Right renal cortex interstitium (tissue), 3 donors: ENCODE data around the gene SETD1A. TPM values are rescaled to one million over a fixed set of nuclear protein-coding genes. Genes with fewer than 3 reads are reported as not detected.
A peak's percentile ranks its signal among the peaks of the same experiment; 100 is the strongest.
"Not testable (repeated sequence)": the region's sequence is repeated elsewhere in the genome, so short reads cannot be mapped to it uniquely, and the experiment has no call there.

Source experiments
- DNase-seq, 3 donors: peaks; one replicate each; pipeline ENCODE4 v3.0.0-alpha.2; 2013; ENCODE audit warnings: low read depth in 3 of 3, low spot score in 2 of 3
- polyA plus RNA-seq, 3 donors: library from polyadenylated mRNA; unstranded; fragments of 120-200 nt; gene quantifications; one replicate each; pipeline ENCODE4 v1.2.1, GENCODE V29; 2013; ENCODE audit not compliant: insufficient read length in 3 of 3

The SETD1A gene
- polyA plus RNA-seq, 3 donors, result 13.0 to 14.4 (median 13.2) TPM

DNA sequence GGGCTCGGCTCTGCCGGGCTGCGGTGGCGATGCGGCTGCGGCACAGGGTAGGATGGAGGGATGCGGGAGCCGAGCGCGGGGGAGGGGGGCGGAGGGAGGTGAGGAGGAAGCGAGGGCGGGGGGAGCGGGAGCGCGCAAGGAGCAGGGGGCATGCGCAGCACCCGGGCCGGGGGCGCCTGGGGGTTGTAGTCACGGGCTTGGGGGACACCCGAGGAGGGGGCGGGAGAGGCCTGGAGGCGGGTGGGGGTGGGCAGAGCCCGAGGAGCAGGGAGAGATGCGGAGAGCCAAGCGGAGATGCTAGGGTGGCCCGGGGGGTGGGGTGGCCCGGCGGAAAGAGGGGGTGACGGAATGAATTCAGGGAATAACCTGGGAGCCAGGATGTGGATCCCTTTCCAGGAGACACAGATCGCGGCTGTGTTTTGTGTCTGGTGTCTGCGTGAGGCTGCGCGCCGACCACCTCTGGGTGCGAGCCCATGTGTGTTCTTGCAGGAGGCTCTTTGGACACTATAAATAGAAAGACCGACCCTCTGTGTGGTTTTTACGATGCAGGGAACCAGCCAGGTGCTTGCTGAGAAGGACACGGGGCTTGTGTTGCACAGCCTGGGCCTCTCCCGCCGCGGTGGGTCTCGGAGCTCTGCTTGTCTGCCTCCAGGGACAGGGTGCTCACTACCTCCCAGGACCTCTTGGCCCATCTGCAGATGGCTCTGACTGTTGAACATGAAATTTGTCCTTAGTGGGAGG lies 53.2 kb downstream of the SETD1A start, which contains the start of gene STX1B:
Gene STX1B (minus strand): TSS at position 54 of the 741 bp plus-strand sequence. CDS start 242 bp downstream, outside the sequence.
- peak in 1 of 3 donors; percentile 35 for DNase-seq

DNA sequence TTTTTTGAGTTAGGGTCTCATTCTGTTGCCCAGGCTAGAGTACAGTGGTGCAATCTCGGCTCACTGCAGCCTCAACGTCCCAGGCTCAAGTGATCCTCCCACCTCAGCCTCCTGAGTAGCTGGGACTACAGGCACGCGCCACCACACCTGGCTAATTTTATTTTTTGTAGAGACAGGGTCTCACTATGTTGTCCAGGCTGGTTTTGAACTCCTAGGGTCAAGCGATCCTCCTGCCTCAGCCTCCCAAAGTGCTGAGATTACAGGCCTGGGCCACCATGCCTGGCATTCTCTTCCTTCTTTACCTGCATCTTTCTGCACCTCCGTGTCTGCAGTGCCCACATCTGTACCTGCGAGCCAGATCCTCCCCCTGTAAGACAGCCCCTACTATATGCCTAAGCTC lies 54.3 kb downstream of the SETD1A start:
- not testable (repeated sequence) for DNase-seq

DNA sequence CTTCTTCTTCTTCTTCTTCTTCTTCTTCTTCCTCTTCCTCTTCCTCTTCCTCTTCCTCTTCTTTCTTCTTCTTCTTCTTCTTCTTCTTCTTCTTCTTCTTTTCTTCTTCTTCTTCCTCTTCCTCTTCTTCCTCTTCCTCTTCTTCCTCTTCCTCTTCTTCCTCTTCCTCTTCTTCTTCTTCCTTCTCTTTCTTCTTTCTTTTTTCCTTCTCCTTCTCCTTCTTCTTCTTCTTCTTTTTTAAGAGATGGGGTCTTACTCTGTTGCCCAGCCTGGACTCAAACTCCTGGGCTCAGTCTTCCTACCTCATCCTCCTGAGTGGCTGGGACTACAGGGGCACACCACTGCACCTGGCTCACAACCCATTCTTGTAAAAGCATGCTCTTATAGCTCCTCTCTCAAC lies 55.7 kb downstream of the SETD1A start:
- DNase-seq, result not testable (repeated sequence)

DNA sequence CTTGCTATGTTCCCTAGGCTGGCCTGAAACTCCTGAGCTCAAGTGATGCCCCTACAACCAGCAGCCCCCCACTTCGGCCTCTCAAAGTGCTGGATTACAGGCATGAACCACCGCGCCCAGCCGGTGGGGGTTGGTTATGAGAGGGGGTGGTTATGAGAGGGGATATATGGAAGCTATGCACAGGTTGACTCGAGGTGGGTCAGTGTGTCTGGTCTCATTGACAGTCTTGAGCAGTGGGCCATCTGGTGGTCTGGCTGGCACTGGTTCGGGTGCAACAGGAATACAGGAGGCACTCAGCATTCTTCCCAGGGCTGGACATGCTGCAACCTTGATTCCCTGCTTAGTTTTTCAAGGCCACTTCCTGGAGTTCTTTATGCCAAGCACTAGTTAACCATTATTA lies 58.5 kb downstream of the SETD1A start:
- no peak for DNase-seq

DNA sequence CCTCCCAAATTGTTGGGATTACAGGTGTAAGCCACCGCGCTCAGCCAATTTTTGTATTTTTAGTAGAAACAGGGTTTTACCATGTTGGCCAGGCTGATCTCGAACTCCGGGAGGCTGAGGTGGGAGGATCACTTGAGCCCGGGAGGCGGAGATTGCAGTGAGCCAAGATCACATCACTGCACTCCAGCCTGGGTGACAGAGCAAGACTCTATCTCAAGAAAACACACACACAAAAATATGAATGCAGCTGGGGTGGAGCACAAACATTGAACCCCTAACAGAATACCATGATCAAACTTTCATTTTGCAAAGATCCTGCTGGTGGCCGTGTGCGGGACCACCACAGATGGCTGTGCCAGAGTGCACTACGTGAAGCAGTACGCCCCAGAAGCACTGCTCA lies 60.2 kb downstream of the SETD1A start:
- DNase-seq, result not testable (repeated sequence)

DNA sequence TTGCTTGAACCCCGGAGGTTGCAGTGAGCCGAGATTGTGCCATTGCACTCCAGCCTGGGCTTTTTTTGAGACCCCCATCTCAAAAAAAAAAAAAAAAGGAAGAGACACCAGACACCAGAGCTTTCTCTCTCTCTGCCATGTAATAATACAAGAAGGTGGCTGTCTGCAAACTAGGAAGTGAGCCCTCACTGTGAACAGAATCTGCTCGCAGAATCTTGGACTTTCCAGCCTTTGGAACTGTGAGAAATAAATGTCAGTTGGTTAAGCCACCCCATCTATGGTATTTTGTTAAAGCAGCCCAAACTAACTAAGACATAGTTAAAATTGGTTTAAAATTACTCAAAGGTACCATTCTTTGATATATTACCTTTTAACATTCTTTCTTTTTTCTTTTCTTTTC lies 63.0 kb downstream of the SETD1A start:
- no peak for DNase-seq

DNA sequence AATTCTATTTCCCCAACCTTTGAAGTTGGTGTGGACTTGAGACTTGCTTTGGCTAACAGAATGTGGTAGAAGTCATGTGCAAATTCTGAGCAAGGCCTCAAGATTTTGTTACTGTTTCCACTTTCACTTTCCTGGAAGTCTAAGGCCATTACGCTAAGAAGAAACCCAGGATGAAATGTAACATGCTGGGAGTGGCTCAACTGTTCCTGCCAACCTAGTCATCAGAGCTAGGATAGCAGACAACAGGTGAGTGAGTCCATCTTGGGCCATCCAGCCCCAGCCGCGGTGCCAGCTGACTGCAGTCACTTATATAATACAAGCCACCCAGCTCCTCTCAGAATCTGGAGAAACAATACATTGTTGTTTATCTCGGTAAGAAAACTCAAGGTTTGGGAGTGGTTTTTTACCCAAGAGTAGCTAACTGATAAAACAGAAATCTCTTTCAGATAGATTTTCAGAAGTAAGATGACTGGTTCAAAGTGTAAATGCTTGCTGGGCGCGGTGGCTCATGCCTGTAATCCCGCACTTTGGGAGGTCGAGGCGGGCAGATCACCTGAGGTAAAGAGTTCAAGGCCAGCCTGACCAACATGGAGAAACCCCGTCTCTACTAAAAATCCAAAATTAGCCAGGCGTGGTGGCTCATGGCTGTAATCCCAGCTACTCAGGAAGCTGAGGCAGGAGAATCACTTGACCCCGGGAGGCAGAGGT lies 65.1 kb downstream of the SETD1A start:
- DNase-seq, result no peak

DNA sequence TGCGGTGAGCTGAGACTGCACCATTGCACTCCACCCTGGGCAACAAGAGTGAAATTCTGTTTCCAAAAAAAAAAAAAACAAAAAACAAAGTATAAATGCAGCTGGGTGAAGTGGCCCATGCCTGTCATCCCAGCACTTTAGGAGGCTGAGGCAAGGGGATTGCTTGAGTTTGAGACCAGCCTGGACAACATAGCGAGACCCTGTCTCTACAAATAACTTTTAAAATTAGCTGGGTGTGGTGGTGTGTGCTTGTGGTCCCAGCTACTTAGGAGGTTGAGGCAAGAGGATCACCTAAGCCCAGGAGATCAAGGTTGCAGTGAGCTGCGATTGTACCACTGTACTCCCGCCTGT lies 65.7 kb downstream of the SETD1A start:
- no peak for DNase-seq

DNA sequence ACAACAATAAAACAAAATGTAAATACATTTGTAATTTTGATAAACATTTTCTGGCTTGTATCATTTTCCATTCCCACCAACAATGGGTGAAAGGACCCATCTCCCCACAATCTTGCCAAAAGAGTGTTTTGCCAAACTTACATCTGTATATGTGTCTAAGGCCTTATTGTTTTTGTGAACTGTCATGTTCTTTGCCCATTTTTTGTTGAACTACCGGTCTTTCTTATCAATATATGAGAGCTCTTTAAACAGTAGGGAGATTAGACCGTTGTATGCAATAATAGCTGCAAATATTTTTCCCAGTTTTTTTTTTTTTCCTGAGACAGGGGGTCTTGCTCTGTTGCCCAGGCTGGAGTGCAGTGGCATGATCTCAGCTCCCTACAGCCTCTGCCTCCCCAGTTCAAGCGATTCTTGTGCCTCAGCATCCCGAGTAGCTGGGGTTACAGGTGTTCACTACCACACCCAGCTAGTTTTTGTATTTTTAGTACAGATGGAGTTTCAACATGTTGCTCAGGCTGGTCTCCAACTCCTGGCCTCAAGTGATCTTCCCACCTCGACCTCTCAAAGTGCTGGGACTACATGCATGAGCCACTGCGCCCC lies 66.2 kb downstream of the SETD1A start:
- DNase-seq, result no peak

DNA sequence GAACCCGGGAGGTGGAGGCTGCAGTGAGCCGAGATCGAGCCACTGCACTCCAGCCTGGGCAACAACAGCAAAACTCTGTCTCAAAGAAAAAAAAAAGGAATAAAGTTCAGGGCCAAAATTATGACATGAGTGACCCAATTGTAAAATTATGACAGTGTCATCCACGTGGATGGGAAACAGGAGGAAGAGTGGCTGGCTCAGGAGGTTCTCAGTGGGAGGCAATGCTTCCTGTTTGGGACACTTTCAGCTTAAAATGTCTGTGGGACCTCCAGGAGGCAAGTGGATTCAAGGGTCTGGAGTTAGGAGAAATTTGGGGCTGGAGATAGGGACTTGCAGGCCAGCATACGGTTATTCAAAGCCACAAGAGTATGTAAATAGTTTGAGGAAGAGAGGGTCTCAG lies 67.8 kb downstream of the SETD1A start:
- DNase-seq, result no peak

DNA sequence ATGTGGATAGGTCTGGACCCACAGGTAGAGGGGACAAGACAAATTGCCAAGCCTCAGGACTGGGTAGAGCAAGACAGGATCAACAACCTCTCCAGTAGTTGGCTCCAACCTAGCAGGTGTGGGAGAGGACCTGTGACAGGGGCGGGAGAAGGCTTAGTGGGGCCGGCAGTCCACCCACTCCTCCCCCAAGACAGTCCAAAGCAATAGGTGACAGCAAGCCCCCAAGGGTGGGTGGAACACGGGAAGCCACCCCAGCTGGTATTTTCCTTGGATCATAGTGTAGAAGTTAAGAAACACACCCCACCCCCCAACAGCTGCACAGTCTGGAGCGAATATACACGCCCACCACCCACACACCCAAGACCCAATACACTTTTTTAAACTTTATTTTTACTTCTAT lies 71.7 kb downstream of the SETD1A start:
- no peak for DNase-seq

DNA sequence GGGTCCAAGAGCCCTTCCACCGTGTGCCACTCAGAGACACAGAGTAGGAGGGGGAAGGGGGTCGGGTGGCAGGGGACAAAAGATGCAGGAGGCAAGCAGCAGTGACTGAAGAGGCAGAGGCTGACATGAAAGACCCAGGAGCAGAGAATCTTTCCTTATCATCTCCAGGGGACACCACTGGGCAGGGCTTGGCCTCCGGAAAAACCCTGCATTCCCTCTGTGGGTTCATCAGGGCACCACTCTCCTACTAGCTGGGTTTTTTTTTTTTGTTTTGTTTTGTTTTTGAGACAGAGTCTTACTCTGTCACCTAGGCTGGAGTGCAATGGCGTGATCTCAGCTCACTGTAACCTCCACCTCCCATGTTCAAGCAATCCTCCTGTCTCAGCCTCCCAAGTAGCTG lies 73.7 kb downstream of the SETD1A start:
- DNase-seq, result no peak

DNA sequence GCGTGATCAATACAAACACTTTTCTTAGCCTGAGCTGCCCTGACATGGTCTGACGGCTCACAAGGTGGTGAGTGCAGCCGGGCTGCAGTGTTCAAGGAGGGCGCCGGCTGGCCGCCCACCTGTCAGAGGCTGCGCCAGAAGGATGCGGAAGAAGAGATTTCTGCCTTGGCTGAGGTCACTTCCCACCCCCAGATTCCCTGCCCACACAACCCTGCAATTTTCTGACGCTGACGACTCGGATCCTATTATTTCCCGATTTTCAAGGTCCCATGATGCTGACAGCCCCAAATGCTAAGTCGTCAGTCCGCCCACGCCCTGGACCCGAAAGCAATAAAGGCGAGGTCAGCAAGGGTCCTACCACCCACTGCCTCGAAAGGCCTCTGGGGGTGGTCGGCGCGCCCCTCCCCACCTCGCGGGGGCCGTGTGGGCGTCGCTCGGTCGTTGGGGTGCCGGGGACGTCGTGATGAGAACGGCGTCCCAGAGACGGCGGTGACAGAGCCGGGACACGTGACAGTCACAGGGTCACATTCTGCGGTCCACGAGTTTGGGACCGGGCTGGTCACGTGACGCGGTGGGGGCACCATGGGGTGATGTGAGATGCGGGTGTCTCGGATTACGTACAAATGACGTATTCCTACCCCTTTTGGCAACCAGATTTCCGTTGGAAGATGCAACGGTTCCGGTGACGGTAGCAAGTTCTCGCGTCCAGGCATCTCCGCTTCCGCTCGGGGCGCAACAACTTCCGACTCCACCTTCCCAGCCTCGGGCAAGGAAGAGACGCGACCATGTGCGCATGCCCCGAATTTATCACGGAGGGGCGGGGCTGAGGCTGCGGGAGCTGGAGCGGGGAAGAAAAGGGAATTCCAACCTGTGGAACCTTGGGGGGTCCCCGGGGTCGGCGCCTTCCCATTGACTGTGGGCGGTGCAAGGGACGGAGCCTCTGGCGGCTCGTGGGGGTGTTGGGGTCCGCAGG lies 75.5 kb downstream of the SETD1A start, which contains the start of gene STX4:
Gene STX4 (plus strand): TSS at position 823 of the 973 bp plus-strand sequence. CDS start 248 bp downstream, outside the sequence.
- peak; percentile 93 to 96 (median 95) for DNase-seq

DNA sequence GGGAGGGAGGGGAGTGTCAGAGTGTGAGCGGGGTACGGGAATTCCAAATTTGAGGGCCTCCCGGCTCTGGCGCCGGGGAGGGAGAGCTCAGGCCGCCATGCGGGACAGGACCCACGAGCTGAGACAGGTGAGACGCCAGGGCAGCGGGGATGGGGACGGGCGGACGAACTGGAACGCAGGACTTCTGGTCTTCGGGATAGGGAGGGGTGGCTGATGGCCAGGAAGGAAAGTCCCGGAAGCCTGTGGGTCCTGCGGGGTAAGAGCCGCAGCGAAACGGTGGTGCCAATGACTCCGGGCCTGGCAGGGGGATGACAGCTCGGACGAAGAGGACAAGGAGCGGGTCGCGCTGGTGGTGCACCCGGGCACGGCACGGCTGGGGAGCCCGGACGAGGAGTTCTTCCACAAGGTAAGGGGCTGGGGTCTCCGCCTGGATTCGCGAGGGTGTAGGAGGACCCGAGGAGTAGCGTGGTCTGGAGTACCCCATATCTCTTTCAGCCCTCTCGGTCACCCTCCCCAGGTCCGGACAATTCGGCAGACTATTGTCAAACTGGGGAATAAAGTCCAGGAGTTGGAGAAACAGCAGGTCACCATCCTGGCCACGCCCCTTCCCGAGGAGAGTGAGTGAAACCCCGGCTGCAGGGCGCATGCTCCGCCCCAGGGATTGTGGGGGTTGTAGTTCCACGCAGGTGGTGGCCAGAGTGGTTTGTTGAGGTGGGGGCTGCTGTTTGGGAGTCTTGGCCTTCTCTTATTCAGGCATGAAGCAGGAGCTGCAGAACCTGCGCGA lies 76.3 kb downstream of the SETD1A start:
- peak in 2 of 3 donors; percentile 66 to 73 for DNase-seq

Other genes with a start within 250 kb of the SETD1A start
- gene PHKG2, start 209.3 kb upstream of the SETD1A start, polyA plus RNA-seq, result 10 to 100 TPM; 21.6 to 23.6 (median 23.0) TPM
- 1 to 10 TPM; 7.8 to 8.2 (median 7.9) TPM for gene CFAP119, start 195.7 kb upstream of the SETD1A start, polyA plus RNA-seq
- 100 to 1,000 TPM; 111 to 123 (median 113) TPM for gene RNF40, start 195.4 kb upstream of the SETD1A start, polyA plus RNA-seq
- 10 to 100 TPM; 25.7 to 26.9 (median 26.8) TPM for gene ZNF629, start 170.5 kb upstream of the SETD1A start, polyA plus RNA-seq
- gene BCL7C, start 63.7 kb upstream of the SETD1A start, polyA plus RNA-seq, result 10 to 100 TPM; 35.8 to 40.7 (median 39.3) TPM
- gene CTF1, start 61.1 kb upstream of the SETD1A start, polyA plus RNA-seq, result 1 to 10 TPM; 6.7 to 7.4 (median 6.7) TPM
- gene FBXL19, start 34.2 kb upstream of the SETD1A start, polyA plus RNA-seq, result 10 to 100 TPM; 16.1 to 20.5 (median 18.0) TPM
- gene ORAI3, start 8.7 kb upstream of the SETD1A start, polyA plus RNA-seq, result 10 to 100 TPM; 18.0 to 19.6 (median 19.2) TPM
- 1 to 10 TPM; 7.3 to 8.9 (median 8.3) TPM for gene HSD3B7, start 27.5 kb downstream of the SETD1A start, polyA plus RNA-seq
- 1 to 10 TPM in 2 of 3 donors, under 1 TPM in 1; 0.89 to 1.3 (median 1.0) TPM for gene STX1B, start 52.9 kb downstream of the SETD1A start, polyA plus RNA-seq
- 10 to 100 TPM; 33.9 to 36.1 (median 34.4) TPM for gene STX4, start 75.8 kb downstream of the SETD1A start, polyA plus RNA-seq
- 1 to 10 TPM; 3.2 to 4.1 (median 3.7) TPM for gene ZNF668, start 116.5 kb downstream of the SETD1A start, polyA plus RNA-seq
- gene ZNF646, start 116.7 kb downstream of the SETD1A start, polyA plus RNA-seq, result 10 to 100 TPM; 10.8 to 11.9 (median 11.7) TPM
- gene PRSS53, start 131.2 kb downstream of the SETD1A start, polyA plus RNA-seq, result under 1 TPM; 0.44 to 0.82 (median 0.60) TPM
- gene VKORC1, start 137.0 kb downstream of the SETD1A start, polyA plus RNA-seq, result 10 to 100 TPM; 65.6 to 75.1 (median 75.1) TPM
- 10 to 100 TPM; 32.4 to 37.6 (median 35.1) TPM for gene BCKDK, start 150.6 kb downstream of the SETD1A start, polyA plus RNA-seq
- 10 to 100 TPM; 57.7 to 66.8 (median 58.0) TPM for gene KAT8, start 159.9 kb downstream of the SETD1A start, polyA plus RNA-seq
- 10 to 100 TPM; 48.9 to 59.4 (median 52.4) TPM for gene PRSS8, start 178.0 kb downstream of the SETD1A start, polyA plus RNA-seq
- gene PRSS36, start 192.3 kb downstream of the SETD1A start, polyA plus RNA-seq, result 1 to 10 TPM in 2 of 3 donors, under 1 TPM in 1; 0.78 to 1.4 (median 1.2) TPM
- gene FUS, start 222.4 kb downstream of the SETD1A start, polyA plus RNA-seq, result 100 to 1,000 TPM; 627 to 720 (median 667) TPM
- gene PYCARD, start 245.0 kb downstream of the SETD1A start, polyA plus RNA-seq, result 10 to 100 TPM in 1 of 3 donors, 1 to 10 TPM in 2; 8.1 to 10.7 (median 9.4) TPM